ENCODE data around the gene MYOM3.

DNA sequence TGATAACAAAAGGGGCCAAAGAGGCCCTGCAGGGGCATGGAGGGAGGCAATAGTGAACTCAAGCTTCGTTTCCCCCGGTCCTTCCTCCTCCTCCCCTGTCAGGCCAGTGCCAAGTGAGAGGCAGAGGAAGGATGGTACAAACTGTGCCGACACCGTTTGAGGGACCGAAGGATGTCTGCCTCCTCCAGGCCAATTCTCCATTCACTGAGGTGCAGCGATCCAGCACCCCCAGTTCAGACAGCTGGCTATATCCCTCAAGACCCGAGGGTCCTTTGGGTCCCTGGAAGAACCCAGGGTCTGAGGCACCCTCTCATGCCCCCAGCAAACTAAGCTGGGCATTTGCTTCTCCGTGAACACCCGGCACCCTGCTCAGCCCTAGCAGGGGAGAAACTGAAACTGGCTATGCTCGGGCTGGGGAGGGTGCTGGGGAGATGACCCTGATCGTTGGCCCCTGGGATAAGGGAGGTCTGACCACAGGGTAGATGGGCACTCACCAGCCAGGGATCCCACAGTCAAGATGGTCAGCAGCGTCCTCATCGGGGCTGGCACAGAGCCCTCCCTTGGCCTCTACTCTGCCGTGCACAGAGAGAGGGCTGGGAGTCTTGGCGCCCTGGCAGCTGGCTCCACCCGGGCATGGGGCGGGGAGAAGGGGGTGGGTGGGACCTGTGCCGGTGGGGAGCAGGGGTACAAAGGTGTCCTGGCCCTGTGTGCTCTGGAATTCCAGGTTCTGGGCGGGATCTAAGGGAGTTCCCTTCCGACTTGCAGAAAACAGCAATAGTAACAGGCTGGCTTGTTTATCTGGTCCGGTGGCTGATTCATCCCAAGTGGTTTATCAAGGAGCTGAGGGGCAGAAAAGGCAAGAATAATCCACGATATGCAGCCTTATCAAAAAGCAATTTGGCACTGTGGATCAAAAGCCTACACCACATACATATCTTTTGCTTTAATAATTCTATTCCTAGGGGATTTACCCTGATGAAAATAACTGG, 30.9 kb upstream of the MYOM3 start, which contains the start of gene IL22RA1:
- peak; percentile 73 to 88 (median 82) for TF ChIP-seq POLR2A (IDR thresholded peaks at IDR 0.05)
- TF ChIP-seq, protein P1, sequence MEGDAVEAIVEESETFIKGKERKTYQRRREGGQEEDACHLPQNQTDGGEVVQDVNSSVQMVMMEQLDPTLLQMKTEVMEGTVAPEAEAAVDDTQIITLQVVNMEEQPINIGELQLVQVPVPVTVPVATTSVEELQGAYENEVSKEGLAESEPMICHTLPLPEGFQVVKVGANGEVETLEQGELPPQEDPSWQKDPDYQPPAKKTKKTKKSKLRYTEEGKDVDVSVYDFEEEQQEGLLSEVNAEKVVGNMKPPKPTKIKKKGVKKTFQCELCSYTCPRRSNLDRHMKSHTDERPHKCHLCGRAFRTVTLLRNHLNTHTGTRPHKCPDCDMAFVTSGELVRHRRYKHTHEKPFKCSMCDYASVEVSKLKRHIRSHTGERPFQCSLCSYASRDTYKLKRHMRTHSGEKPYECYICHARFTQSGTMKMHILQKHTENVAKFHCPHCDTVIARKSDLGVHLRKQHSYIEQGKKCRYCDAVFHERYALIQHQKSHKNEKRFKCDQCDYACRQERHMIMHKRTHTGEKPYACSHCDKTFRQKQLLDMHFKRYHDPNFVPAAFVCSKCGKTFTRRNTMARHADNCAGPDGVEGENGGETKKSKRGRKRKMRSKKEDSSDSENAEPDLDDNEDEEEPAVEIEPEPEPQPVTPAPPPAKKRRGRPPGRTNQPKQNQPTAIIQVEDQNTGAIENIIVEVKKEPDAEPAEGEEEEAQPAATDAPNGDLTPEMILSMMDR (IDR thresholded peaks at IDR 0.05): no peak

All from body of pancreas (tissue), 4 donors.